ENCODE measurements around the gene ZNF512. TPM values are rescaled to one million over a fixed set of nuclear protein-coding genes. Genes with fewer than 3 reads are reported as not detected.

The ZNF512 gene
- total and polyA plus RNA-seq, 2 donors (not counting 1 experiment from before 2014, with no cell fraction given): 33.3 to 72.3 TPM

- Histone ChIP-seq H3K9me3 (ENCODE audit: control extremely low read depth in 1 of 3, control insufficient read depth in 2 of 3, insufficient read depth in 1 of 3, low read length in 2 of 3) (peaks cover 0 to 3% (median 0%) of the 10 kb centered on the region in 3 donors), H3K36me3 (replicated peaks in 1 of 2; ENCODE audit: control extremely low read depth in 1 of 2, control insufficient read depth in 1 of 2, extremely low read depth in 1 of 2, insufficient read depth in 2 of 2, low read length in 1 of 2) (peaks cover 4 to 42% of the 10 kb centered on the region in 2 experiments), H4K20me1 (ENCODE audit: control insufficient read depth, insufficient read depth, low read length, poor library complexity, severe bottlenecking) (no peaks in the 10 kb centered on the region), H3K27ac (ENCODE audit: low read length in 2 of 2) (peak within 1 kb of the TSS; percentile 75 to 99), H3K4me1 (ENCODE audit: control insufficient read depth in 2 of 2, insufficient read depth in 2 of 2, low read length in 2 of 2) (peaks cover 19 to 23% of the 10 kb centered on the region in 2 donors), H3K27me3 (replicated peaks in 1 of 4; ENCODE audit: control extremely low read depth in 1 of 4, control insufficient read depth in 3 of 4, insufficient read depth in 4 of 4, low read length in 3 of 4) (no peaks in the 10 kb centered on the region), H3K4me2 (replicated peaks; ENCODE audit: low read depth, low read length, poor library complexity, severe bottlenecking) (peak within 1 kb of the TSS; percentile 96), H3K9ac (ENCODE audit: low read length) (peak within 1 kb of the TSS; percentile 98), H3K79me2 (ENCODE audit: control insufficient read depth, insufficient read depth, low read length) (peaks cover 42% of the 10 kb centered on the region), H3K4me3 (ENCODE audit: control extremely low read depth in 1 of 5, extremely low read depth in 1 of 5, insufficient read depth in 1 of 5, low read depth in 2 of 5, low read length in 4 of 5) (peak within 1 kb of the TSS; percentile 75 to 100 (median 97)), H2AFZ (ENCODE audit: insufficient read depth, low read depth, low read length, poor library complexity, severe bottlenecking) (peak within 1 kb of the TSS; percentile 99)
- Mint-ChIP-seq H3K4me3 (peak within 1 kb of the TSS; percentile 99), H3K27ac (peak within 1 kb of the TSS; percentile 99), H3K27me3 (no peaks in the 10 kb centered on the region), H3K4me1 (peaks cover 42% of the 10 kb centered on the region), H3K9me3 (ENCODE audit: insufficient read depth) (no peaks in the 10 kb centered on the region)
- TF ChIP-seq, protein P1, sequence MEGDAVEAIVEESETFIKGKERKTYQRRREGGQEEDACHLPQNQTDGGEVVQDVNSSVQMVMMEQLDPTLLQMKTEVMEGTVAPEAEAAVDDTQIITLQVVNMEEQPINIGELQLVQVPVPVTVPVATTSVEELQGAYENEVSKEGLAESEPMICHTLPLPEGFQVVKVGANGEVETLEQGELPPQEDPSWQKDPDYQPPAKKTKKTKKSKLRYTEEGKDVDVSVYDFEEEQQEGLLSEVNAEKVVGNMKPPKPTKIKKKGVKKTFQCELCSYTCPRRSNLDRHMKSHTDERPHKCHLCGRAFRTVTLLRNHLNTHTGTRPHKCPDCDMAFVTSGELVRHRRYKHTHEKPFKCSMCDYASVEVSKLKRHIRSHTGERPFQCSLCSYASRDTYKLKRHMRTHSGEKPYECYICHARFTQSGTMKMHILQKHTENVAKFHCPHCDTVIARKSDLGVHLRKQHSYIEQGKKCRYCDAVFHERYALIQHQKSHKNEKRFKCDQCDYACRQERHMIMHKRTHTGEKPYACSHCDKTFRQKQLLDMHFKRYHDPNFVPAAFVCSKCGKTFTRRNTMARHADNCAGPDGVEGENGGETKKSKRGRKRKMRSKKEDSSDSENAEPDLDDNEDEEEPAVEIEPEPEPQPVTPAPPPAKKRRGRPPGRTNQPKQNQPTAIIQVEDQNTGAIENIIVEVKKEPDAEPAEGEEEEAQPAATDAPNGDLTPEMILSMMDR (IDR thresholded peaks at IDR 0.05): no peak
- no peak for TF ChIP-seq EZH2 (IDR thresholded peaks at IDR 0.05; ENCODE audit: borderline replicate concordance, insufficient read depth, low read depth, low read length, poor library complexity, severe bottlenecking)
- peak; percentile 94 for DNase-seq
- intact Hi-C loops (cut with micrococcal nuclease): loop anchor here (1.0 to 10.0 kb wide), 7 partner anchors 19 to 293 kb away; partner anchors contain the start of genes CCDC121, EIF2B4, GPN1 and IFT172
- ChIA-PET CTCF (interaction anchor here (0.7 to 2.3 kb wide), 4 partner anchors 8 to 1088 kb away, joined by 3 to 22 read pairs (median 4); partner anchors contain the start of genes PPP1CB and SNX17), POLR2A (interaction anchor here (0.6 to 1.6 kb wide), 4 partner anchors 35 to 1372 kb away, joined by 4 to 7 read pairs (median 5); partner anchors contain the start of genes CCDC121, GPN1 and SNX17)
- peak; percentile 80 for ATAC-seq (ENCODE audit: low read depth)
- WGBS (ENCODE audit: insufficient coverage): under 1% methylated on average over 54 of the region's 56 CpGs
Observed at GRCh38 chr2:27663285-27664153, 80.7 kb downstream of the ZNF512 start, which contains the start of the genes SLC4A1AP and SUPT7L. Gene SLC4A1AP (plus strand): TSS chr2:27663889. CDS start chr2:27663915, 26 bp downstream. Gene SUPT7L (minus strand): TSS chr2:27663614. CDS start chr2:27662192, 1,422 bp downstream.

All from B cell (primary cell).